OCI-LY3 (cell line): ENCODE measurements around the gene METTL17.
"Not testable (repeated sequence)": the region's sequence is repeated elsewhere in the genome, so short reads cannot be mapped to it uniquely, and the experiment has no call there.

Source experiments
- H2AFZ ChIP-seq: fragments of 200-600, 300-600 bp; shearing (Covaris generic); 2 replicates; pipeline ENCODE4 v1.6.0; 2014; ENCODE audit warnings: antibody characterized with exemption, low read depth, low read length
- H3K27ac ChIP-seq: fragments of 200-600, 300-600 bp; sonication (generic); 2 replicates; pipeline ENCODE4 v1.5.1; 2014; ENCODE audit warnings: mild to moderate bottlenecking, low read length, moderate library complexity, mixed read lengths
- H3K27me3 ChIP-seq: fragments of 200-600, 300-600 bp; sonication (generic); 2 replicates; pipeline ENCODE4 v1.6.1; 2014; ENCODE audit warnings: low read depth, low read length, mixed read lengths
- H3K36me3 ChIP-seq: fragments of 200-600, 300-600 bp; sonication (generic); replicated peaks from 2 replicates; pipeline ENCODE3; 2014; ENCODE audit warnings: low read depth, low read length, mixed read lengths
- H3K4me1 ChIP-seq: fragments of 300-600, 200-600 bp; sonication (generic); 2 replicates; pipeline ENCODE4 v1.6.1; 2014; ENCODE audit warnings: low read length, mixed read lengths
- H3K4me2 ChIP-seq: fragments of 200-600, 300-600 bp; sonication (generic); 2 replicates; pipeline ENCODE4 v1.6.1; 2014; ENCODE audit warnings: low read length, mixed read lengths
- H3K4me3 ChIP-seq: fragments of 300-600, 200-600 bp; sonication (generic); 2 replicates; pipeline ENCODE4 v1.5.1; 2014; ENCODE audit warnings: antibody characterized with exemption, mild to moderate bottlenecking, low read length, moderate library complexity
- H3K79me2 ChIP-seq: fragments of 300-600, 200-600 bp; shearing (Covaris generic); 2 replicates; pipeline ENCODE4 v1.6.1; 2014; ENCODE audit warnings: mild to moderate bottlenecking, low read length, mixed read lengths
- H3K9ac ChIP-seq: fragments of 300-600, 200-600 bp; shearing (Covaris generic); 2 replicates; pipeline ENCODE4 v1.6.0; 2014; ENCODE audit warnings: mild to moderate bottlenecking, low read length, moderate library complexity
- H3K9me3 ChIP-seq: fragments of 200-600, 300-600 bp; shearing (Covaris generic); 2 replicates; pipeline ENCODE4 v1.6.1; 2014; ENCODE audit warnings: low read length, mixed read lengths; ENCODE audit not compliant: insufficient read depth
- H4K20me1 ChIP-seq: fragments of 200-600, 300-600 bp; sonication (generic); 2 replicates; pipeline ENCODE4 v1.6.1; 2016; ENCODE audit warnings: low read length, mixed read lengths; ENCODE audit not compliant: insufficient read depth
- EZH2phosphoT487 ChIP-seq: fragments of 200-600 bp; shearing (Covaris generic); IDR thresholded peaks from 2 replicates; pipeline ENCODE4 v1.6.1; 2018; ENCODE audit warnings: antibody characterized with exemption, mixed run types, low read depth
- TF ChIP-seq, protein P1 (sequence below): fragments of 200-600, 300-600 bp; sonication (generic); IDR thresholded peaks from 2 replicates; pipeline ENCODE4 v1.5.1; 2014; ENCODE audit warnings: antibody characterized with exemption, low read length, low read depth

METTL17 gene

GRCh38 chr14:20978687-20979086 lies 11.1 kb upstream of the METTL17 start:
- Histone ChIP-seq H3K4me3 (no peak overlapping the region), H3K9ac (no peak overlapping the region), H3K4me2 (no peak overlapping the region), H3K9me3 (no peaks in the 10 kb centered on the region), H3K36me3 (no peaks in the 10 kb centered on the region), H3K79me2 (no peaks in the 10 kb centered on the region), H2AFZ (no peak overlapping the region), H3K27me3 (peaks cover 6% of the 10 kb centered on the region), H4K20me1 (no peaks in the 10 kb centered on the region), H3K4me1 (no peaks in the 10 kb centered on the region), H3K27ac (no peak overlapping the region)
- TF ChIP-seq EZH2phosphoT487 = no peak
- TF ChIP-seq, protein P1, sequence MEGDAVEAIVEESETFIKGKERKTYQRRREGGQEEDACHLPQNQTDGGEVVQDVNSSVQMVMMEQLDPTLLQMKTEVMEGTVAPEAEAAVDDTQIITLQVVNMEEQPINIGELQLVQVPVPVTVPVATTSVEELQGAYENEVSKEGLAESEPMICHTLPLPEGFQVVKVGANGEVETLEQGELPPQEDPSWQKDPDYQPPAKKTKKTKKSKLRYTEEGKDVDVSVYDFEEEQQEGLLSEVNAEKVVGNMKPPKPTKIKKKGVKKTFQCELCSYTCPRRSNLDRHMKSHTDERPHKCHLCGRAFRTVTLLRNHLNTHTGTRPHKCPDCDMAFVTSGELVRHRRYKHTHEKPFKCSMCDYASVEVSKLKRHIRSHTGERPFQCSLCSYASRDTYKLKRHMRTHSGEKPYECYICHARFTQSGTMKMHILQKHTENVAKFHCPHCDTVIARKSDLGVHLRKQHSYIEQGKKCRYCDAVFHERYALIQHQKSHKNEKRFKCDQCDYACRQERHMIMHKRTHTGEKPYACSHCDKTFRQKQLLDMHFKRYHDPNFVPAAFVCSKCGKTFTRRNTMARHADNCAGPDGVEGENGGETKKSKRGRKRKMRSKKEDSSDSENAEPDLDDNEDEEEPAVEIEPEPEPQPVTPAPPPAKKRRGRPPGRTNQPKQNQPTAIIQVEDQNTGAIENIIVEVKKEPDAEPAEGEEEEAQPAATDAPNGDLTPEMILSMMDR = no peak

DNA sequence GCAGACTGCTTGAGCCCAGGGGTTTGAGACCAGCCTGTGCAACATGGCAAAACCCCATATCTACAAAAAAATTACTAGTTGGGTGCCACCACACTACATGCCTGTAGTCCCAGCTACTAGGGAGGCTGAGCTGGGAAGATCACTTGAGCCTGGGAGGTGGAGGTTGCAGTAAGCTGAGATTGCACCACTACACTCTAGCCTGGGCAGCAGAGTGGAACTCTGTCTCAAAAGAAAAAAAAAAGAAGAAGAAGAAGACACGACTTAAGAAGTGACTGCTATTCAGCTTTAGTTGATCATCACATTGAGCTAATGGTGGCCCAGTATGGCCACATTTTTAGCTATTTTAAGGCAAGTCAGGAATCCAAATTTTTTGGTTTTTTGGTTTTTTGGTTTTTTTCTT lies 8.9 kb upstream of the METTL17 start:
- no peak overlapping the region for H3K27ac ChIP-seq
- no peaks in the 10 kb centered on the region for H3K79me2 ChIP-seq
- no peaks in the 10 kb centered on the region for H3K4me1 ChIP-seq
- no peak overlapping the region for H2AFZ ChIP-seq
- H3K4me2 ChIP-seq = no peak overlapping the region
- H4K20me1 ChIP-seq = no peaks in the 10 kb centered on the region
- no peak overlapping the region for H3K9ac ChIP-seq
- H3K4me3 ChIP-seq = no peak overlapping the region
- no peak for TF ChIP-seq EZH2phosphoT487
- TF ChIP-seq, protein P1 = no peak
- H3K9me3 ChIP-seq = no peaks in the 10 kb centered on the region
- peaks cover 6% of the 10 kb centered on the region for H3K27me3 ChIP-seq
- no peaks in the 10 kb centered on the region for H3K36me3 ChIP-seq

DNA sequence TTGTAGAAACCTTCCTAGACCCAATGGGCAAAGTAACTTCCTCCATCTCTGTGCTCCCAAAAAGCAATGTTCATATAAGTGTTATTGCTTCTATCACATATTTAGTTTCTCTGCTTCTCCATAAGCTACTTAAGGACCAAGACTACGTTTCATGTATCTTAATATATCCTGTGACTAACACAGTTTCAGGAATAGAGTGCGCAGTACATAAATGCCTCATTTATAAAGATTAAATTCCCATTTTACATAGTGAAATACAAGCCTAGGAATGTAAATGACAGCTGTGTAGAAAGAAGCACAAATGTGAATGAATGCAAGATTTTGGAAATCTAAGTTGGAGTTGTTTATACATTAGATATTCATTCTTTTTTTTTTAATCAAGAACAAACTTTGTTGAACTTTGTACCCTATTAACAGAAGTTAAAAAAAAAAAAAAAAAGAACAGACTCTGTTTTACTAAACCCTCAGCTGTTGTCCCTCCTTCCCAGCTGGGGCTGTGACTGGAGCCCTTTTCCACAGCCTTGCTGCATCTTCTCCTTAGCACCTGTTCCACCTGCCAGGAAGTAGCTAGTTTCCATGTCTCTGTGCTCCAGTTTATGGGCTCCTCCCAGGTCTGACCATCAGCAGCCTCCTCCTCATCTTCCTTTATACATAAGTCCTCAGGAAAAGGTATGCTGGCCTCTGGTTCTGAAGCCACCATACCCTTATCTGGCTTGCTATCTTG lies 7.0 kb upstream of the METTL17 start:
- no peak overlapping the region for H2AFZ ChIP-seq
- no peaks in the 10 kb centered on the region for H3K36me3 ChIP-seq
- no peak overlapping the region for H3K27ac ChIP-seq

GRCh38 chr14:20985650-20986049 lies 4.1 kb upstream of the METTL17 start:
- H3K27ac ChIP-seq, H3K36me3 ChIP-seq, H3K79me2 ChIP-seq, H4K20me1 ChIP-seq, H3K27me3 ChIP-seq, H2AFZ ChIP-seq, H3K4me1 ChIP-seq, H3K4me2 ChIP-seq, H3K4me3 ChIP-seq, H3K9ac ChIP-seq, H3K9me3 ChIP-seq: not testable (repeated sequence)

More for the DNA sequence above, 7.0 kb upstream of the METTL17 start:
- Histone ChIP-seq H3K9ac (no peak overlapping the region), H3K79me2 (no peaks in the 10 kb centered on the region), H3K9me3 (no peaks in the 10 kb centered on the region), H3K4me1 (no peaks in the 10 kb centered on the region; the same call in 1 of the 2 replicates), H4K20me1 (no peaks in the 10 kb centered on the region), H3K27me3 (peaks cover 6% of the 10 kb centered on the region), H3K4me3 (no peak overlapping the region), H3K4me2 (no peak overlapping the region)
- no peak for TF ChIP-seq EZH2phosphoT487
- TF ChIP-seq, protein P1 = no peak
